ENCODE data around the gene MISP. TPM values are rescaled to one million over a fixed set of nuclear protein-coding genes. Genes with fewer than 3 reads are reported as not detected.

The MISP gene
- total and polyA plus RNA-seq, 10 of the 15 experiments (the other 5 are each of a cell fraction or from before 2014, with no cell fraction given) = not detected

DNA sequence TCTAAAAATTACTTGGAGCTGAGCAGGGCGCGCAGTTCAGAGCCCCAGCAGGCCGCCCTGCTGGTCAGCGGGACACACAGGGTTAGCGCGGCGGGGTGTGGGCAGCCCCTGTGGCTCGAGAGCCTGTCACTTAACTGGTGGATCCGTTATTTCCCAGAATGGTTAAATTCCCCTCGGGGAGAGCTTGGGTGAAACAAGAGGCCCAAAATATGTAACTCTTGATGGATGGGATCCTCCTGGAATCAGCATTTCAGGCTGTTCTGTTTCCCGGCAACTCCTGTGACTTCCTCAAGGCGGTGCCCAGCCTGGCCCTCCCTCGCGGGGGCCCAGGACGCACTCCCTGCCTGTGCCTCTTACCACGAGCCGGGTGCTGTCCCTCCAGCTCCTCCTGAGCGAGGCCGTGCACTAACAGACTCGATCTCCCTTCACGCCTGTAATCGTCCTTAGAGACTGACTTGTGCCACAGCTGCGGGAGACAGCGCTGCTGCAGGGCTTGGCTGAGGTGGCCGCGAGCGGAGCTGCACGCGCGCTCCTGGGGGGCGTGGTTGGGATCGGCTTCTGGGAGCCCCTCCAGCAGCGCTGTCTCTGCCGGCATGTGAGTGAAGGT is 56.0 kb downstream of the MISP start:
- peaks cover 28% of the 10 kb centered on the region for H3K79me2 ChIP-seq (ENCODE audit: control insufficient read depth, insufficient read depth, low read length)
- TF ChIP-seq POLR2A (IDR thresholded peaks at IDR 0.05; ENCODE audit: low read depth, low read length) (peak; percentile 64), POLR2AphosphoS5 (IDR thresholded peaks at IDR 0.05; ENCODE audit: low read length) (peak; percentile 57), KAT2A (conservative IDR thresholded peaks at IDR 0.05; ENCODE audit: control insufficient read depth, low read depth, low read length) (no peak)
- DNase-seq (ENCODE audit: low read depth, low spot score) (no peak), ATAC-seq (no peak), FAIRE-seq (no peak)
- no peak overlapping the region for H3K4me2 ChIP-seq (ENCODE audit: control insufficient read depth, insufficient read depth)
- ChIA-PET SMC1A (ENCODE audit: uncharacterized antibody, unreplicated experiment) (no interaction called here), POLR2A (no interaction called here), RAD21 (ENCODE audit: unreplicated experiment) (no interaction called here), CTCF (no interaction called here)
- intact Hi-C loops (cut with micrococcal nuclease; ENCODE audit: unreplicated experiment) (no loop called here), in situ Hi-C loops (cut with MboI) (no loop called here)
- no peak overlapping the region for H2AFZ ChIP-seq (ENCODE audit: control insufficient read depth, low read depth, low read length)
- H3K27ac ChIP-seq (ENCODE audit: control insufficient read depth, insufficient read depth) = no peak overlapping the region
- H3K4me3 ChIP-seq = no peak overlapping the region
- H3K4me1 ChIP-seq (ENCODE audit: control insufficient read depth, insufficient read depth, low read length) = no peaks in the 10 kb centered on the region
- 93% methylated on average over 34 of the region's 34 CpGs for WGBS (ENCODE audit: insufficient coverage, insufficient replicate concordance, low lambda C conversion rate, missing lambda C conversion rate)
- peaks cover 8% of the 10 kb centered on the region; the same call in 1 of the 2 replicates for H4K20me1 ChIP-seq (ENCODE audit: control insufficient read depth, insufficient read depth)
- H3K27me3 ChIP-seq (replicated peaks in 1 of 2; ENCODE audit: control insufficient read depth in 2 of 2, insufficient read depth in 2 of 2, low read length in 1 of 2) = no peaks in the 10 kb centered on the region
- no peaks in the 10 kb centered on the region for H3K9me3 ChIP-seq (replicated peaks; ENCODE audit: control insufficient read depth, insufficient read depth, low read length)
- H3K36me3 ChIP-seq (ENCODE audit: control insufficient read depth in 2 of 2, insufficient read depth in 2 of 2, low read length in 1 of 2) = peaks cover 36 to 70% of the 10 kb centered on the region in 2 experiments; a peak in 3 of 4 replicates
- no peak overlapping the region for H3K9ac ChIP-seq (ENCODE audit: control insufficient read depth, insufficient read depth, low read length)
- no TSS peak for BruUV-seq (replicated peaks)

DNA sequence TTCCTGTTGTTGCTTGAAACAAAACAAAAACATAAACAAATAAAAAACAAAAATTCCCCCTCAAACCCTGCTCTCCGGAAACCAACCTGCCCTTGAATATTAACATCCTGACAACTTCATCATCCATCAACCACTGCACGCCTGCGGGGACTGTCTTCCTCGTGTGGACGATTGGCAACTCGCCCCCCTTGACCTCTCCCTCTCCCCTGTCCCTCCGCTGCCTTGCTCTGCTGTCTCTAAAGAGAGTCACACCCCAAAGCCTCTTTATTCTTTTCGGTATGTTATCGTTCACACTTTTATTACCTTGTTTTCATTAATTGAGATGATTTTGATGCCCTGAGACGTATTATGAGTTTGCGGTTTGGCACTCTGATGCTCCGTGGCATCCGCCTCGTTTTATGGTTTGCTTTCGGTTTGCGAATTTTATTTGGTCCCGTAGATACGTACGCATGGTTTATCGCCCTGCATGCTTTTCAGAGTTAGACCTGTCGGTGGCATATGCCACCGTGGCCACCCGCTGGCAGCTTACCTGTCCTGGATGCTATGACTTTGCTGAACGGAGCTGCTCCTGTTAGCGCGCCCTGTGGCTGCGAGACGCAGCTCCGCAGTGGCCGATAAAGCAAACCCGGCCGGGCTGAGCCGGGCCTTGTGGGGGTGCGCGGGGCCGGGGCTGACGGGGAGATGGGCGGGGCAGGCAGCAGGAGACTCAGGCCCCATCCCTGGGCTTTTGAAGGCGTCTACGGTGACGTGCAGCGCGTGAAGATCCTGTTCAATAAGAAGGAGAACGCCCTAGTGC is 56.9 kb downstream of the MISP start:
- Histone ChIP-seq H3K4me1 (ENCODE audit: control insufficient read depth, insufficient read depth, low read length) (no peaks in the 10 kb centered on the region), H4K20me1 (ENCODE audit: control insufficient read depth, insufficient read depth) (peaks cover 7% of the 10 kb centered on the region; the same call in 1 of the 2 replicates), H3K27me3 (replicated peaks in 1 of 2; ENCODE audit: control insufficient read depth in 2 of 2, insufficient read depth in 2 of 2, low read length in 1 of 2) (no peaks in the 10 kb centered on the region), H3K27ac (ENCODE audit: control insufficient read depth, insufficient read depth) (no peak overlapping the region), H3K4me2 (ENCODE audit: control insufficient read depth, insufficient read depth) (no peak overlapping the region), H3K9ac (ENCODE audit: control insufficient read depth, insufficient read depth, low read length) (no peak overlapping the region), H3K36me3 (ENCODE audit: control insufficient read depth in 2 of 2, insufficient read depth in 2 of 2, low read length in 1 of 2) (peaks cover 39 to 65% of the 10 kb centered on the region in 2 experiments; a peak in 3 of 4 replicates), H3K4me3 (no peak overlapping the region), H3K79me2 (ENCODE audit: control insufficient read depth, insufficient read depth, low read length) (peaks cover 19% of the 10 kb centered on the region), H3K9me3 (replicated peaks; ENCODE audit: control insufficient read depth, insufficient read depth, low read length) (no peaks in the 10 kb centered on the region; the same call in 2 of the 3 replicates), H2AFZ (ENCODE audit: control insufficient read depth, low read depth, low read length) (no peak overlapping the region)
- DNase-seq (ENCODE audit: low read depth, low spot score) (no peak), FAIRE-seq (no peak), ATAC-seq (no peak)
- ChIA-PET SMC1A (ENCODE audit: uncharacterized antibody, unreplicated experiment) (no interaction called here), CTCF (no interaction called here), RAD21 (ENCODE audit: unreplicated experiment) (no interaction called here), POLR2A (interaction anchor here (0.6 kb wide), 1 partner anchor 128 kb away, joined by 4 read pairs; no protein-coding TSS in a partner anchor)
- in situ Hi-C loops (cut with MboI) (no loop called here), intact Hi-C loops (cut with micrococcal nuclease; ENCODE audit: unreplicated experiment) (no loop called here)
- TSS peak; percentile 19 for BruUV-seq (replicated peaks)
- WGBS (ENCODE audit: insufficient coverage, insufficient replicate concordance, low lambda C conversion rate, missing lambda C conversion rate) = 96% methylated on average over 36 of the region's 44 CpGs
- TF ChIP-seq FOXK2 (IDR thresholded peaks at IDR 0.05) (no peak), POLR2A (IDR thresholded peaks at IDR 0.05; ENCODE audit: low read depth, low read length) (peak; percentile 61; the same call in 1 of the 2 replicates), POLR2AphosphoS5 (IDR thresholded peaks at IDR 0.05; ENCODE audit: low read length) (peak; percentile 26), CHD2 (IDR thresholded peaks at IDR 0.05; ENCODE audit: borderline replicate concordance, low read depth, low read length) (no peak), RB1 (IDR thresholded peaks at IDR 0.05; ENCODE audit: borderline replicate concordance) (no peak)

Measured in GM12878 (cell line).